Measurements from ENCODE around the gene DCD. TPM values are rescaled to one million over a fixed set of nuclear protein-coding genes. Genes with fewer than 3 reads are reported as not detected.

DCD gene
- polyA plus RNA-seq, 10 donors: not detected

DNA sequence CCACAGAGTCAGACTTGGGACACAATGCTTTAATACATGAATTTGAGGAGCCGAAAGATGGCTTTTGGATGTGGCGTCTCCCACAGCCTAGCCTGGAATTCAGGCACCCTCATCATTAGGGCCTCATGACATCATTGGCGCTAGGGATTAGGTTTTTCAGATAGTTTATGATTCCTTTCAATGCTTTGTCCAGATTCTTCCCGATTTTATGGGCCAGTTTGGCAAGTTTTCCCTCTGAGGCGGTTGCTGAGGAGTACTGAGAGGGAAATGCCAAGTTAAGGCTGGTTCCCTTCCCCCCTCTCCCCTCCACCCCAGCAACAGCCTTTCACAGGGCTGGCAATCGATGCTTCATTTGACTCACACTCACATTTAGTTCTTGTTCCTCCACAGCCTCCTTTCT is 40.0 kb downstream of the DCD start:
- DNase-seq: no peak

DNA sequence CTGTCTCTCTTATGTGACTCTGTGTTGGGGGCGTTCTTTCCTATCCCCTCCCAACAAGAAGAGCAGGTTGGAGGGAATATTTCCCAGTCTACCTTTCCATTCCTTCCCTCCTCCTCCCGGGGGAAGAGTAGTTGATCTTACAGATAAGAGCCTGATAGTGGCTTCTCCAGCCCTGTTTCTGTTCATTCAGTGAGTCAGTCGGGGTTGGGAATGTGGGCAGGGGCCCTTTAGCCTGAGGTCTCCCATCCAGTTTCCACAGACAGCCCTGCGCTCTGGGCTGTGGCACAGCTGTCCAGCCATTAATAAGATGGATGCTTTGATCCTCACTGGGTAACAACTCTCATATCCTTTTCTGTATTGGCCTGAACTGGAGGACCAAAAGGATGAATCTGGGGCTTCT is 41.6 kb downstream of the DCD start:
- DNase-seq: no peak

DNA sequence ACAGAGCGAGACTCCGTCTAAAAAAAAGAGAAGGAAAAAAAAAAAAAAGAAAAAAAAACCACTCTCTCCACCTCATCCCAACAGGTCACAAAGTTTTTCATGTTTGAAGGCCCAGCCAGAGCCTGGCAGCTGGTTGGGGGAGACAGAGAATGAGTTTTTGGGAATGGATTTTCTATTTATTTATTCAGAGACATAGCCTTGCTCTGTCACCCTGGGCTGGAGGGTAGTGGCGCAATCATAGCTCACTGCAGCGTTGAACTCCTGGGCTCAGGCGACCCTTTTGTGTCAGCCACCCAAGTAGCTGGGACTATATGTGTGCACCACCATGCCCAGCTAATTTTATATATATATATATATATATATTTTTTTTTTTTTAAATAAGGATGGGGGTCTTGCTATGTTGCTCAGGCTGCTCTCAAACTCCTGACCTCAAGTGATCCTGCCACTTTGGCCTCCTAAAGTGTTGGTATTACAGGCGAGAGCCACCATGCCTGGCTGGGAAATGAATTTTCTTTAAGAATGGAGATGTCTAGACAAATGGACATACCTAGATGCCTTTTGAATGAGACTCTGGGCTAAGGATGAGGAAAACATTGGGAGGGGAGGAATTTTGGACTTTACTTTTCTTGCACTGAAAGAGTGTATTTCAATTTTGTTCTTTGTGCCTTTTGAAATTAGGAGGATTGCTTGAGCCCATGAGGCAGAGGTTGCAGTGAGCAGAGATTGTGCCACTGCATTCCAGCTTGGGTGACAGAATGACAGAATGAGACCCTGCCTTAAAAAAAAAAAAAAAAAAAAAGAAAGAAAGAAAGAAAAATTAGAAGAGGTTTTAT is 42.8 kb downstream of the DCD start:
- DNase-seq: no peak

DNA sequence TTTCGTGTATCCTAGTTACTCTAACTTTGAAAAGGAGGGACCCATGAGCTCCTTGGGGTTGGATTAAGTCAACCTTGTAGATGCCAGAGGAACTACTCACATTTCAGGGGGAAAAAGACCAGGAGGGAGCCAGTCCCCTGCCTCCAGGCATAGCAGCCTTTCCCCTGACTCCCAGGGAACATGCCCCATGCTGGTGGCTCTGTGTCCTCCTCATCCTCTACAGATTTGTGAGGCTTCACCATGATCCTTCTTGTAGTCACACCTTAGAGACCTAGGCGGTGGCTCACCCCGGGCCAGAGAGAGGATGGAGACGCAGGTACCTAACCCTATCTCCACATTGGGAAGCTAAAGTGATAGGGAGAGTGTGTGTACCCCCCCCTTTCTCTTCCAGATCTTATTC is 43.7 kb downstream of the DCD start:
- no peak for DNase-seq

DNA sequence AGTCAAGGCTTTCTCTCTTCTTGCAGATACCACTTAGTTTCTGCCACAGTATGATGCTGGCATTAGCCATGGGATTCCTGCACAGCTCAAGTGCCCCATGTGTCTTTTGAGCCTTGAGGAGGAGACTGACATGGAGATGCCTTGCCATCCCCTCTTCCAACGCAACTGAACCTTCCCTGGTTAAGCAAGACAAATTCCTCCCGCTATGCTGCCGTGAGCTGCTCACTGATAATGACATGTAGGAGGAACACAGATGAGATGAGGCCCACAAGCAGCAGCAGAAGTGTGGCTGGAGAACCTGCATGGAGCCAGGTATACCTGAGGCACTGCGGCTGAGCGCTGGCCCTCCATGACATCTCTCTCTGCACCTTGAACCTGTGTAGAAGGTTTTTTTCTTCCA is 44.3 kb downstream of the DCD start:
- no peak for DNase-seq

DNA sequence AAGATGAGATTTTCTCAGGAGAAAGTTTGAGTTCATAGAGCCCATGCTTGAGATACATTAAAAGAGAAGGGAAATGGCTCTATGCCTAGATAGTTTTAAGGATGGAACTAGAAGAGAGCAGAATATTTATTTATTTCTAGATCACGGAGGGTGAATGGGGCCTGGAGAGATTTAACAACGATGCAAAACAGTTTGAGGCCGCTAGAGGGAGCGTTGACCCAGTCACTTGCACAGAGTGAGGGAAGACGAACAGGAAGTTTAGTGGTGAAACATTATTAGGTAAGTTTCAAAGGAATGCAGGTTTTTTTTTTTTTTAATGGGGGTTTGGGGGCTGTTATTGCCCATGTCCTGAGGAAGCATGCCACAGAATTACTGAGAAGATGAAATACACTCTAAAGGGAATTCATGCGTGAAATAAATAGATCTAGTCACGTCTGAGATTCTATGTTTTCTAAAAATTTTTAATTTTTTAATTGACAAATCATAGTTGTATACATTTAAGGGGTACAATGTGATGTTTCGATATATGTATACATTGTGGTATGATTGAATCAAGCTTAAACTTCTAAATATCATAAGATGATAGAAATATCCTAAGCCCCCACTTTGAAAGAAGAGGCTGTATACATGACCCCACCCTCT is 44.9 kb downstream of the DCD start:
- peak; percentile 46 to 75 (median 54) for DNase-seq

DNA sequence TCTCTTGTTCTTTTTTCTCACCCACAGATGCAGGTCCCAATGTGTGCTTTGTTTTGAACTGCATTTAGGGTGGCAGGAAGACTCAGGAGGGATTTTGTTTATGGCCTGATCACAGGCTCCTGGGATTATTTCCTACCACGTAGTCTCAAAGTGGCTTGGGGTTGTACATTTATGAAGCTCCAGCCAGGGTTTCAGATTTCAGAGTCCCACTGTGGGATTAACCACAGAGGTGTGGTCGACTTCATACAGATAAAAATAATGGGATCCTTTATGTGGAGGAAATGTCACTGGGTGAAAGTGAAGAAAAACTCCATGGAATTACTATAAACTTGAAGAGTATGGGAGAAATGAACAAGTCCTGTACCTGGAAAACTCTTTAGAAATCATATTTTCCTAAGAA is 45.5 kb downstream of the DCD start:
- no peak for DNase-seq

DNA sequence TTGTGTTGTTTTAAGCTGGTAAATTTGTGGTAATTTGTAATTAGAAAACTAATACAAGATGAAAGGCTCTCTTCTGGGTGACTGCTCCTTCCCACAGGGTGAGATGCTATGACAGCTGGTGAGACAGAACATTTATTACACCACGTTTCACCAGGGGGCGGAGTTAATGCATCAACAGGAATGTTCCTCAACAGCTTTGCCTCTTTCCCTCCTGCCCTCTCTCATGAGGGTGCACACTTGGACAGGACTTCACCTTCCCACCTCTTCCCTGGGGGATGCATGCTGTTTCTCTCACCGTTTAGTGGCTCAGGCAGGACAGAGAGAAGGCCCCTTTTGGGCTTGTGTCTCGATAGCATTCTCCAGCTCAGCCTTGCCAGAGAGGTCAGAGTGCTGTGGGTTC is 46.3 kb downstream of the DCD start:
- no peak for DNase-seq

DNA sequence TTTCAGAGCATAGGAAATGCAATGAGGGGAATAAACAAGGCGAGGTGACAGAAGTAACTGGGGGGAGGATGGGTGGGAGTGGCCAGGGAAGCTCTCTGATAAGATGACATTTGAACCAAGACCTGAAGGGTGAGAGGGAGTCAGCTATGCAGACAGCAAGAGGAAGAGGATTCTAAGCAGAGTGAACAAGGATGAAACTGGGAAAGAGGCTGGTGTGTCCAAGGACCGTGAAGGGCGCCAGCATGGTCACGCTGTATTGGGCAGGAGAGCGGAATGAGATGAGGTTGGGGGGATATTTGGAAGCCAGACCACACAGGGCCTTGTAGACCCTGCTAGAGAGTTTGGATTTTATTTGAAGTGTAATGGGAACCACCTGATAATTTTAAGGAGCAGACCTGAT is 49.2 kb downstream of the DCD start:
- DNase-seq: no peak

DNA sequence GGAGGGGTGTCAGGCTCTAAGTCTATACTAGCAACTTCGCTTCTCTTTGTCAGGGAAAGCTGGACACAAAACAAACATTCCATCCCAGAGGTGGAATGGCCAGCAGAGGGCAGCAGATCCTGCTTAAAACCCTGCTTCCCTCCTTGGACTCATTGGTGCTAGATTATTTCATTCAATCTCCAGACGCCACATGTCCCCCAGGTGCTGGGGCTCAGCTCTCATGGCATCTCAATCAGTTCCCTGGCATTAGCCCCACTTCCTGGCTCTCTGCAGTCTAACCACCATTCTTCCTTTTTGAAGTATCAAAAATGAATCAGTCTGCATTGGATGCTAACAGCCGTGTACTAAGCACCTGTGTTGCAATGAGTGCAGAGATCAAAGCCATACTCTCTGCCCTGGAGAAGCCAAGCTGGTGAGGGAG is 51.6 kb downstream of the DCD start:
- peak; percentile 36 to 80 (median 69) for DNase-seq

DNA sequence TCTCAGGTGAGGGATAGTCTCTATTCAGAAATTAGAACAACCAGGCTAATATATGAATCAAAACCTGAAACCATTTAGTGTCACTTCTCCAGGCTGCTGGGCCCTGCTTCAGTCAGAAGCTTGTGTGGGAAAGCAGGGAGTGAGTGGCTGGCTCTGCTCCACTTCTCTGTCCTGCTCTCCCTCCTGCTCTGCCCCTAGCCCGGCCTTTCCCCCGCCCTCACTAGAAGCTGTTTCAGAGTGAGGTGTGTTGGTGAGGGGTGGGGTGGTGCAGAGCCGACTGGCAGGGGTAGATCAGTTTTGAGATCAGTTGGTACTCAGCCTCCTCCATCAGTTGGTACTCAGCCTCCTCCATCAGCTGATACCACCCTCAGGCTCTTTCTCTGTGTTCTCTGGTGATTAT is 52.7 kb downstream of the DCD start:
- no peak for DNase-seq

Other genes starting within 250 kb of the DCD start
- 100 to 1,000 TPM in 8 of 10 donors, 10 to 100 TPM in 2; 89.5 to 116 (median 108) TPM for gene ITGA5, start 229.1 kb downstream of the DCD start, polyA plus RNA-seq (ENCODE audit: insufficient read length in 10 of 10)
- 1 to 10 TPM in 1 of 10 donors, under 1 TPM in 3, not detected in 6; 0.24 to 1.6 (median 0.45) TPM for gene GTSF1, start 174.8 kb downstream of the DCD start, polyA plus RNA-seq (ENCODE audit: insufficient read length in 10 of 10)
- 1 to 10 TPM; 4.6 to 8.7 (median 5.9) TPM for gene NCKAP1L, start 150.6 kb downstream of the DCD start, polyA plus RNA-seq (ENCODE audit: insufficient read length in 10 of 10)
- gene PDE1B, start 98.8 kb downstream of the DCD start, polyA plus RNA-seq (ENCODE audit: insufficient read length in 10 of 10): 1 to 10 TPM; 2.8 to 4.8 (median 4.2) TPM
- 10 to 100 TPM; 26.9 to 55.0 (median 41.5) TPM for gene PPP1R1A, start 59.7 kb downstream of the DCD start, polyA plus RNA-seq (ENCODE audit: insufficient read length in 10 of 10)
- not detected for gene LACRT, start 13.5 kb downstream of the DCD start, polyA plus RNA-seq (ENCODE audit: insufficient read length in 10 of 10)
- not detected for gene MUCL1, start 206.2 kb upstream of the DCD start, polyA plus RNA-seq (ENCODE audit: insufficient read length in 10 of 10)

Measured in muscle of back (tissue), 11 donors.